K562 (cell line): ENCODE results near the gene ST6GALNAC3. TPM values are rescaled to one million over a fixed set of nuclear protein-coding genes. Genes with fewer than 3 reads are reported as not detected.

Source experiments
- ATAC-seq: fragments of 200-7000 bp; cut with Tn5 transposase; 3 replicates; pipeline ENCODE4 v1.9.1; 2020; ENCODE audit warnings: moderate library complexity
- BruUV-seq: library from RNA; stranded (reverse); fragments of 400-500 nt; replicated peaks from 2 replicates; lab custom pipeline; 2021; lab: Mats Ljungman, UMichigan
- CTCF ChIA-PET: fragments of 300-600 bp; formaldehyde crosslinking; extraction: SDS; loops from one replicate; lab custom pipeline; 2021; ENCODE audit warnings: low intra/inter-chr PET ratio; lab: Yijun Ruan, JAX
- POLR2A ChIA-PET: fragments of 300-600, 350-650 bp; sonication (Branson Sonifier 250); formaldehyde crosslinking; extraction: SDS; loops from one replicate; lab custom pipeline; 2021; ENCODE audit warnings: antibody characterized with exemption, inconsistent platforms; lab: Yijun Ruan, JAX
- DNase-seq, 4 experiments: peaks; one replicate each; pipeline versions ENCODE4 v3.0.0 to v3.0.0-alpha.2; 2011 to 2018; ENCODE audit warnings: low spot score in 3 of 4, mixed read lengths in 3 of 4; ENCODE audit errors: extremely low read depth in 1 of 4
- FAIRE-seq: peaks from 2 replicates; lab custom pipeline; 2011; peaks lifted over from hg19 to GRCh38; lab: Jason Lieb, UNC
- H2AFZ ChIP-seq: 2 replicates; pipeline ENCODE4 v1.6.0; 2011; ENCODE audit warnings: low read depth, low read length, control low read depth, inconsistent platforms
- H3K27ac ChIP-seq: fragments of 200-600 bp; 3 replicates; pipeline ENCODE4 v1.8.0; 2011; ENCODE audit warnings: low read depth, mild to moderate bottlenecking, control low read depth, inconsistent platforms, low read length, moderate library complexity, mixed read lengths; ENCODE audit errors: extremely low read depth
- H3K27me3 ChIP-seq, 2 experiments: fragments of 300-600 bp in 1 of 2; 2 replicates in 1 of 2; 3 replicates in 1 of 2; pipeline versions ENCODE4 v1.6.0 to v1.8.0; 2011; ENCODE audit warnings: inconsistent platforms in 2 of 2, low read length in 2 of 2, mild to moderate bottlenecking in 1 of 2, mixed read lengths in 1 of 2, moderate library complexity in 1 of 2; ENCODE audit not compliant: control insufficient read depth in 2 of 2, insufficient read depth in 2 of 2
- H3K36me3 ChIP-seq: fragments of 300-600 bp; 3 replicates; pipeline ENCODE4 v1.8.0; 2011; ENCODE audit warnings: mild to moderate bottlenecking, low read length, inconsistent platforms; ENCODE audit not compliant: control insufficient read depth, insufficient read depth
- H3K4me1 ChIP-seq, 2 experiments: fragments of 200-600 bp in 1 of 2; replicated peaks in 1 of 2; 2 replicates in 1 of 2; 3 replicates in 1 of 2; pipeline versions ENCODE4 v1.5.1 to v1.8.0; 2011; ENCODE audit warnings: inconsistent platforms in 2 of 2, low read length in 2 of 2, mild to moderate bottlenecking in 1 of 2, mixed read lengths in 1 of 2, moderate library complexity in 1 of 2; ENCODE audit not compliant: control insufficient read depth in 2 of 2, insufficient read depth in 2 of 2
- H3K4me2 ChIP-seq: 2 replicates; pipeline ENCODE4 v1.6.1; 2011; ENCODE audit warnings: low read length, control low read depth, inconsistent platforms, mixed read lengths; ENCODE audit not compliant: insufficient read depth
- H3K4me3 ChIP-seq: fragments of 200-600 bp; sonication (generic), shearing (Covaris generic); 2 replicates; pipeline ENCODE4 v1.5.1; 2016; ENCODE audit warnings: control low read depth, inconsistent platforms
- H3K79me2 ChIP-seq: fragments of 200-600 bp; 3 replicates; pipeline ENCODE4 v1.8.0; 2011; ENCODE audit warnings: low read length, inconsistent platforms; ENCODE audit not compliant: control insufficient read depth, insufficient read depth
- H3K9ac ChIP-seq, 2 experiments: 2 replicates each; pipeline versions ENCODE4 v1.6.0 to v1.6.1; 2011; ENCODE audit warnings: low read depth in 2 of 2, low read length in 2 of 2, control low read depth in 1 of 2, inconsistent platforms in 1 of 2, mild to moderate bottlenecking in 1 of 2, mixed read lengths in 1 of 2; ENCODE audit not compliant: insufficient read depth in 1 of 2
- H3K9me1 ChIP-seq: one replicate; pipeline ENCODE4 v1.6.0; 2011; ENCODE audit warnings: inconsistent platforms, mild to moderate bottlenecking, low read length, moderate library complexity; ENCODE audit not compliant: control insufficient read depth, insufficient read depth
- H3K9me3 ChIP-seq: replicated peaks from 2 replicates; pipeline ENCODE4 v1.5.1; 2011; ENCODE audit warnings: low read depth, low read length, inconsistent platforms; ENCODE audit not compliant: control insufficient read depth, insufficient read depth
- H4K20me1 ChIP-seq: replicated peaks from 2 replicates; pipeline ENCODE4 v1.6.1; 2011; ENCODE audit warnings: low read length, inconsistent platforms, mixed read lengths; ENCODE audit not compliant: control insufficient read depth, insufficient read depth
- CAMTA2 ChIP-seq: fragments of 250-450 bp; sonication (Bioruptor Pico); conservative IDR thresholded peaks from 2 replicates; pipeline ENCODE4 v1.5.1; 2022
- FUS ChIP-seq: fragments of 200-400 bp; formaldehyde crosslinking; optimal IDR thresholded peaks from 2 replicates; pipeline ENCODE3; 2017; ENCODE audit warnings: low read depth, low read length
- GABPA ChIP-seq: fragments of 200-800 bp; sonication (Bioruptor generic); conservative IDR thresholded peaks from 2 replicates; pipeline ENCODE4 v1.6.1; 2016; ENCODE audit warnings: low read depth, missing genetic modification characterization, missing compliant biosample characterization
- GABPB2 ChIP-seq: fragments of 250-450 bp; sonication (Bioruptor Pico); conservative IDR thresholded peaks from 2 replicates; pipeline ENCODE4 v1.5.1; 2021; ENCODE audit warnings: mild to moderate bottlenecking
- MAFK ChIP-seq: IDR thresholded peaks from 2 replicates; pipeline ENCODE4 v1.6.1; 2011; ENCODE audit warnings: low read length, improper control_type of control experiment
- MIER1 ChIP-seq: fragments of 450-650 bp; IDR thresholded peaks from 2 replicates; pipeline ENCODE4 v1.6.1; 2016; ENCODE audit warnings: antibody characterized with exemption, mild to moderate bottlenecking, low read depth
- MTA2 ChIP-seq: fragments of 450-650 bp; IDR thresholded peaks from 2 replicates; pipeline ENCODE4 v1.6.1; 2016; ENCODE audit warnings: low read depth
- NFE2 ChIP-seq: IDR thresholded peaks from 2 replicates; pipeline ENCODE4 v1.6.1; 2014; ENCODE audit warnings: antibody characterized with exemption, low read depth
- NFXL1 ChIP-seq: fragments of 450-650 bp; formaldehyde crosslinking; IDR thresholded peaks from 2 replicates; pipeline ENCODE4 v1.4.0; 2021; ENCODE audit warnings: mild to moderate bottlenecking
- PURB ChIP-seq: sonication (generic); formaldehyde crosslinking; IDR thresholded peaks from 2 replicates; pipeline ENCODE4 v1.9.0; 2021; ENCODE audit warnings: low read depth, mild to moderate bottlenecking, missing genetic modification reagents
- SIN3B ChIP-seq: fragments of 450-650 bp; IDR thresholded peaks from 2 replicates; pipeline ENCODE4 v1.6.1; 2017; ENCODE audit warnings: low read depth, mild to moderate bottlenecking, moderate library complexity
- SMARCB1 ChIP-seq: IDR thresholded peaks from 2 replicates; pipeline ENCODE4 v1.6.1; 2011; ENCODE audit warnings: improper control_type of control experiment, low read depth; ENCODE audit not compliant: insufficient read length
- SMARCE1 ChIP-seq: fragments of 450-650 bp; IDR thresholded peaks from 2 replicates; pipeline ENCODE4 v1.7.1; 2016; ENCODE audit warnings: mild to moderate bottlenecking
- ZNF174 ChIP-seq: fragments of 250-450 bp; sonication (Bioruptor Pico); IDR thresholded peaks from 2 replicates; pipeline ENCODE4 v1.4.0; 2020; ENCODE audit warnings: mild to moderate bottlenecking
- ZNF436 ChIP-seq: fragments of 250-450, 450-650 bp; sonication (Bioruptor Pico); formaldehyde crosslinking; IDR thresholded peaks from 2 replicates; pipeline ENCODE4 v1.7.0; 2020; ENCODE audit warnings: mild to moderate bottlenecking
- ZNF444 ChIP-seq: fragments of 250-450 bp; sonication (Bioruptor Pico); IDR thresholded peaks from 2 replicates; pipeline ENCODE4 v1.4.0; 2020; ENCODE audit warnings: mild to moderate bottlenecking, moderate library complexity
- WGBS: fragments of 100-300 bp; shearing (Covaris generic); methylation state at CpG from one replicate; pipeline ENCODE4 v1.1.6; 2016; ENCODE audit warnings: low coverage, mixed read lengths; ENCODE audit not compliant: insufficient coverage; ENCODE audit errors: missing lambda C conversion rate; 5-methylcytosine and 5-hydroxymethylcytosine counted together
- in situ Hi-C: fragments of 300-500 bp; cut with MboI; formaldehyde crosslinking; loops from 4 replicates; pipeline ENCODE4 v1.15.0; 2018; ENCODE audit warnings: inconsistent platforms, mixed read lengths
- intact Hi-C: fragments of 100-400 bp; cut with micrococcal nuclease; formaldehyde crosslinking; loops from 2 replicates; pipeline ENCODE4 v1.14.2; 2022
- polyA plus RNA-seq, 8 experiments: library from polyadenylated mRNA; depleted of rRNA in 4 of 8; stranded (reverse) in 5 of 8; unstranded in 3 of 8; fragments of >200 nt; fragmentation: Nextera tagmentation in 2 of 8; fragmentation: Illumina TruSeq in 1 of 8; extraction: Ambion mirVana in 2 of 8; extraction: Trizol in 1 of 8; gene quantifications; 2 replicates each; pipeline versions ENCODE4 v1.2.1 to v1.2.3, GENCODE V29; 2011 to 2014; ENCODE audit warnings: inconsistent platforms in 1 of 8, missing spikeins in 1 of 8
- total RNA-seq, 7 experiments: library from RNA; depleted of rRNA in 6 of 7; stranded (reverse); fragments of >200 nt in 6 of 7; fragmentation: Illumina TruSeq in 2 of 7; extraction: Trizol in 2 of 7; gene quantifications; 2 replicates each; pipeline versions ENCODE4 v1.2.1 to v1.2.3, GENCODE V29; 2011 to 2021; ENCODE audit warnings: low replicate concordance in 1 of 7

The ST6GALNAC3 gene
- total and polyA plus RNA-seq, 9 of the 15 experiments (the other 6 are each of a cell fraction or from before 2014, with no cell fraction given), result 0.04 to 0.29 (median 0.18) TPM; not detected in 6

DNA sequence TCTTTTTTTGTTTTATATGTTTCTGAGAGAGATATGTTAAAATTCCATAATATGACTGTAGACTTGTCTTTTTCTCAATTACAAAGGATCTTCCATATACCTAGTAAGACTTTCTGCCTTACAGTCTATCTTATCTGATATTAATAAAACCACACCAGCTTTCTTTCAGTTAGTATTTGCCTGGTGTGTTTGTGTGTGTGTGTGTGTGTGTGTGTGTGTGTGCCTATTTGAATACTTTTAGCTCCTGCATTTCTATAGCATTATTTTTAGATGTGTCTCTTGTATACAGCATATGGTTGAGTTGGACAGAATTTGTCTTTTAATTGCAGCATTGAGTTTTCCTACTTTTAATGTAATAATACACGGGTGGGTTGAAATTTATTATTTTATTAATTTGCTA is 27.5 kb downstream of the ST6GALNAC3 start:
- H3K27me3 ChIP-seq, result no peaks in the 10 kb centered on the region
- H3K4me3 ChIP-seq, result no peak overlapping the region
- FAIRE-seq (no peak), DNase-seq (no peak), ATAC-seq (no peak)
- no peaks in the 10 kb centered on the region for H3K9me3 ChIP-seq
- H3K4me2 ChIP-seq, result no peak overlapping the region
- no peaks in the 10 kb centered on the region for H3K4me1 ChIP-seq
- H3K36me3 ChIP-seq, result no peaks in the 10 kb centered on the region
- ChIA-PET POLR2A (no interaction called here), CTCF (no interaction called here)
- H3K9me1 ChIP-seq, result no peaks in the 10 kb centered on the region
- intact Hi-C loops, result no loop called here
- no peaks in the 10 kb centered on the region for H3K79me2 ChIP-seq
- no peaks in the 10 kb centered on the region for H4K20me1 ChIP-seq
- H3K27ac ChIP-seq, result no peak overlapping the region
- H2AFZ ChIP-seq, result no peak overlapping the region
- no TSS peak for BruUV-seq
- H3K9ac ChIP-seq, result no peak overlapping the region
- WGBS, result 0% methylated on average over 1 of the region's 1 CpG
- in situ Hi-C loops, result no loop called here
- TF ChIP-seq GABPB2 (CRISPR knock-in tag) (no peak), SIN3B (no peak), MIER1 (no peak), NFE2 (no peak), ZNF436 (CRISPR knock-in tag) (no peak), CAMTA2 (CRISPR knock-in tag) (no peak), ZNF174 (CRISPR knock-in tag) (no peak), MTA2 (no peak), MAFK (no peak), FUS (no peak), ZNF444 (no peak), GABPA (no peak), SMARCB1 (no peak), NFXL1 (CRISPR knock-in tag) (no peak), PURB (CRISPR knock-in tag) (no peak), SMARCE1 (no peak)
